ENCODE measurements around the gene SBF2. TPM values are rescaled to one million over a fixed set of nuclear protein-coding genes. Genes with fewer than 3 reads are reported as not detected.

SBF2 gene
- total RNA-seq, 4 donors from 2014 or later: 67.5 to 92.9 (median 71.6) TPM

GRCh38 chr11:9738707-9739106 is 555.3 kb downstream of the SBF2 start:
- no peaks in the 10 kb centered on the region for H3K9me3 ChIP-seq
- intact Hi-C loops (cut with DNase I): no loop called here
- WGBS, 2 donors: 93 to 97% methylated on average over 1 of the region's 1 CpG
- peak overlapping the region in 2 of 3 donors; percentile 91 to 97 for H3K27ac ChIP-seq
- no peak overlapping the region for H3K4me3 ChIP-seq (replicated peaks in 1 of 3)
- H3K36me3 ChIP-seq: peaks cover 16 to 17% of the 10 kb centered on the region in 2 donors
- TF ChIP-seq POLR2A (IDR thresholded peaks at IDR 0.05) (no peak), CTCF (IDR thresholded peaks at IDR 0.05) (no peak)
- no peak for DNase-seq
- H3K4me1 ChIP-seq: peaks cover 29 to 32% of the 10 kb centered on the region in 2 donors
- no peaks in the 10 kb centered on the region for H3K27me3 ChIP-seq

GRCh38 chr11:9738116-9738515 is 555.9 kb downstream of the SBF2 start:
- intact Hi-C loops (cut with DNase I): no loop called here
- H3K36me3 ChIP-seq: peaks cover 17 to 22% of the 10 kb centered on the region in 2 donors
- H3K27me3 ChIP-seq: no peaks in the 10 kb centered on the region
- peak; percentile 42 to 46 for DNase-seq
- H3K4me3 ChIP-seq (replicated peaks in 1 of 3): no peak overlapping the region
- 22 to 51% methylated on average over 3 of the region's 3 CpGs for WGBS, 2 donors
- no peaks in the 10 kb centered on the region for H3K9me3 ChIP-seq
- TF ChIP-seq POLR2A (IDR thresholded peaks at IDR 0.05) (peak in 1 of 2 donors; percentile 10), CTCF (IDR thresholded peaks at IDR 0.05) (no peak)
- peak overlapping the region in 2 of 3 donors; percentile 91 to 97 for H3K27ac ChIP-seq
- H3K4me1 ChIP-seq: peaks cover 29 to 32% of the 10 kb centered on the region in 2 donors

- peaks cover 26 to 28% of the 10 kb centered on the region in 2 donors for H3K4me1 ChIP-seq
- H3K9me3 ChIP-seq: no peaks in the 10 kb centered on the region
- intact Hi-C loops (cut with DNase I): no loop called here
- no peak for DNase-seq
- peak overlapping the region in 2 of 3 donors; percentile 15 to 37 for H3K27ac ChIP-seq
- TF ChIP-seq POLR2A (IDR thresholded peaks at IDR 0.05): no peak
- no peak for TF ChIP-seq CTCF (IDR thresholded peaks at IDR 0.05)
- 89 to 92% methylated on average over 2 of the region's 2 CpGs for WGBS, 2 donors
- no peak overlapping the region for H3K4me3 ChIP-seq (replicated peaks in 1 of 3)
- H3K36me3 ChIP-seq: peaks cover 17 to 31% of the 10 kb centered on the region in 2 donors
- no peaks in the 10 kb centered on the region for H3K27me3 ChIP-seq
Observed at GRCh38 chr11:9736365-9736764, 557.7 kb downstream of the SBF2 start.

GRCh38 chr11:9735919-9736318 is 558.1 kb downstream of the SBF2 start:
- Histone ChIP-seq H3K27ac (peak overlapping the region in 1 of 3 donors; percentile 15), H3K27me3 (no peaks in the 10 kb centered on the region), H3K4me1 (peaks cover 22 to 24% of the 10 kb centered on the region in 2 donors), H3K9me3 (no peaks in the 10 kb centered on the region), H3K4me3 (replicated peaks in 1 of 3) (no peak overlapping the region), H3K36me3 (peaks cover 17 to 31% of the 10 kb centered on the region in 2 donors)
- WGBS, 2 donors: 95 to 97% methylated on average over 2 of the region's 2 CpGs
- intact Hi-C loops (cut with DNase I): no loop called here
- TF ChIP-seq CTCF (IDR thresholded peaks at IDR 0.05): no peak
- TF ChIP-seq POLR2A (IDR thresholded peaks at IDR 0.05): no peak
- DNase-seq: no peak

GRCh38 chr11:9735236-9735635 is 558.8 kb downstream of the SBF2 start:
- Histone ChIP-seq H3K9me3 (no peaks in the 10 kb centered on the region), H3K36me3 (peaks cover 13 to 31% of the 10 kb centered on the region in 2 donors), H3K27me3 (no peaks in the 10 kb centered on the region), H3K4me3 (replicated peaks in 1 of 3) (no peak overlapping the region), H3K4me1 (peaks cover 15 to 17% of the 10 kb centered on the region in 2 donors), H3K27ac (no peak overlapping the region)
- intact Hi-C loops (cut with DNase I): no loop called here
- DNase-seq: no peak
- TF ChIP-seq CTCF (IDR thresholded peaks at IDR 0.05) (no peak), POLR2A (IDR thresholded peaks at IDR 0.05) (no peak)
- 95 to 97% methylated on average over 3 of the region's 3 CpGs for WGBS, 2 donors
